HL-60 (cell line): Measurements from ENCODE around the gene SGCA.

Experiments used
- DNase-seq, 2 experiments: peaks; one replicate each; pipeline ENCODE4 v3.0.0-alpha.2; 2010 to 2020; ENCODE audit warnings: low read depth in 1 of 2, low spot score in 1 of 2
- H3K27ac ChIP-seq: fragments of 250-450 bp; sonication (Bioruptor Pico); replicated peaks from 2 replicates; pipeline ENCODE4 v1.5.1; 2020; ENCODE audit warnings: mild to moderate bottlenecking, moderate library complexity
- H3K27me3 ChIP-seq: fragments of 250-450 bp; sonication (Bioruptor Pico); 2 replicates; pipeline ENCODE4 v1.5.1; 2021; ENCODE audit warnings: mild to moderate bottlenecking, moderate library complexity; ENCODE audit not compliant: insufficient read depth, poor library complexity, severe bottlenecking
- H3K4me3 ChIP-seq: replicated peaks from 2 replicates; pipeline ENCODE4 v1.5.1; 2011; ENCODE audit warnings: mild to moderate bottlenecking, control low read depth, low read length; ENCODE audit not compliant: insufficient read depth
- CTCF ChIP-seq: IDR thresholded peaks from one replicate; pipeline ENCODE4 v1.5.1; 2011; ENCODE audit warnings: low read length, control low read depth, inconsistent platforms; ENCODE audit not compliant: insufficient read depth
- GABPA ChIP-seq: IDR thresholded peaks from 2 replicates; pipeline ENCODE4 v1.6.1; 2012; ENCODE audit warnings: low read depth
- POLR2AphosphoS5 ChIP-seq: IDR thresholded peaks from 2 replicates; pipeline ENCODE4 v1.6.1; 2012; ENCODE audit warnings: low read depth
- SPI1 ChIP-seq: IDR thresholded peaks from 2 replicates; pipeline ENCODE4 v1.6.1; 2012; ENCODE audit warnings: low read depth, mild to moderate bottlenecking, borderline replicate concordance
- TF ChIP-seq, protein P1 (sequence below): IDR thresholded peaks from 2 replicates; pipeline ENCODE4 v1.6.1; 2012; ENCODE audit warnings: low read depth; ENCODE audit not compliant: insufficient replicate concordance

SGCA gene

DNA sequence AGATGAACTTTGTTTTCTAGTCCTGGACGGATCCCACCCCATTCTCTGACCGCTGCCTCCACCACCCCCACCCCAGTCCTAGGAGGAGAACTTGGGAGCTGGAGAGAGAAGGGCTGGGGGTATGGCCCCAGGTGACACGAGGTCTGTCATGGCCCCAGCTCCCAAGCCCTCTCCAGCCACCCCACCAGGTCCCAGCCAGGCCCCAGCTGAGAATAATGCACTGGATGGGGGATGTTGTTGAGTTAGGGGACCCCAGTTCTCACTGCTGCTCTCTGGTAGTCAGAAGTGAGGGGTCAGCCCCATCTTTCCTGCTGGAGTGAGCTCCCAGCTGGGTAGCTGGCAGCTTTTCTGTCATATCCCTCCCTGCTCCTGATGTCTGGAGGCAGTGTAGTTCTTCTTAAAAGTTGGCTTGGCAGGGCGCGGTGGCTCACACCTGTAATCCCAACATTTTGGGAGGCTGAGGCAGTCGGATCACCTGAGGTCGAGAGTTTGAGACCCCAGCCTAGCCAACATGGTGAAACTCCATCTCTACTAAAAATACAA lies 40.2 kb downstream of the SGCA start:
- Histone ChIP-seq H3K27ac (no peak overlapping the region), H3K4me3 (no peak overlapping the region), H3K27me3 (peaks cover 45% of the 10 kb centered on the region)
- TF ChIP-seq POLR2AphosphoS5, result no peak
- TF ChIP-seq, protein P1, sequence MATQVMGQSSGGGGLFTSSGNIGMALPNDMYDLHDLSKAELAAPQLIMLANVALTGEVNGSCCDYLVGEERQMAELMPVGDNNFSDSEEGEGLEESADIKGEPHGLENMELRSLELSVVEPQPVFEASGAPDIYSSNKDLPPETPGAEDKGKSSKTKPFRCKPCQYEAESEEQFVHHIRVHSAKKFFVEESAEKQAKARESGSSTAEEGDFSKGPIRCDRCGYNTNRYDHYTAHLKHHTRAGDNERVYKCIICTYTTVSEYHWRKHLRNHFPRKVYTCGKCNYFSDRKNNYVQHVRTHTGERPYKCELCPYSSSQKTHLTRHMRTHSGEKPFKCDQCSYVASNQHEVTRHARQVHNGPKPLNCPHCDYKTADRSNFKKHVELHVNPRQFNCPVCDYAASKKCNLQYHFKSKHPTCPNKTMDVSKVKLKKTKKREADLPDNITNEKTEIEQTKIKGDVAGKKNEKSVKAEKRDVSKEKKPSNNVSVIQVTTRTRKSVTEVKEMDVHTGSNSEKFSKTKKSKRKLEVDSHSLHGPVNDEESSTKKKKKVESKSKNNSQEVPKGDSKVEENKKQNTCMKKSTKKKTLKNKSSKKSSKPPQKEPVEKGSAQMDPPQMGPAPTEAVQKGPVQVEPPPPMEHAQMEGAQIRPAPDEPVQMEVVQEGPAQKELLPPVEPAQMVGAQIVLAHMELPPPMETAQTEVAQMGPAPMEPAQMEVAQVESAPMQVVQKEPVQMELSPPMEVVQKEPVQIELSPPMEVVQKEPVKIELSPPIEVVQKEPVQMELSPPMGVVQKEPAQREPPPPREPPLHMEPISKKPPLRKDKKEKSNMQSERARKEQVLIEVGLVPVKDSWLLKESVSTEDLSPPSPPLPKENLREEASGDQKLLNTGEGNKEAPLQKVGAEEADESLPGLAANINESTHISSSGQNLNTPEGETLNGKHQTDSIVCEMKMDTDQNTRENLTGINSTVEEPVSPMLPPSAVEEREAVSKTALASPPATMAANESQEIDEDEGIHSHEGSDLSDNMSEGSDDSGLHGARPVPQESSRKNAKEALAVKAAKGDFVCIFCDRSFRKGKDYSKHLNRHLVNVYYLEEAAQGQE, result no peak
- TF ChIP-seq SPI1, result no peak
- no peak for TF ChIP-seq GABPA
- no peak for TF ChIP-seq CTCF
- no peak for DNase-seq

DNA sequence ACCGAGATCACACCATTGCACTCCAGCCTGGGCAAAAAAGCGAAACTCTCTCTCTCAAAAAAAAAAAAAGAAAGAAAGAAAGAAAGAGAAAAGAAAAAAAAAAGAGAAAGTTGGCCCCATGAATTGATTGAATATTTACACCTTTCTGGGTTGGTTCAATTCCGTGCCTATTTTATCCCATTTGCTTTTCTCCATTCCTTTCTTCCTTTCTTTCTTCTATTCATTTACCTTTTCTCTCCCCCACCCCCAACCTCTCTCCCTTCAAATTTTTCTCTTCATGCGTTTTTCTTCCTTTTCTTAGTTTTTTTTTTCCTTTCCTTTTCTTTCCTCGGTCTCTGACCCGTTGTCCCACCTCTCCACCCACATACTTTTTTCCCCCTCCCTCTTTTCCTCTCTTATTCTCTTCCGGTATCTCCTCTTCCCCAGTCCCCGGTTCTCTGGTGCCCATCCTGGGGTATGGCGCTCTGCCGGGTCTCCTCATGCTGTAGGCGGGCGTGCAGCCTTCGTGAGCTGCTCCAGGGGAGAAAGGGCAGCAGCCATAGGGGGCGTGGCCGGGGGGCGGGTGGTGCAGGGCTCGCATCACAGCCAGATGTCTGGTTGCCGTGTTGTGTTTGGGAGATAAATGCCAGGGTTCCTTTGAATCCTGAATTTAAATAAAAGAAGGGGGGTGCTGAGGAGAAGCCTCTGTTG lies 40.9 kb downstream of the SGCA start:
- no peak overlapping the region for H3K4me3 ChIP-seq
- H3K27me3 ChIP-seq, result peaks cover 37% of the 10 kb centered on the region
- TF ChIP-seq, protein P1, result no peak
- TF ChIP-seq CTCF, result no peak
- TF ChIP-seq SPI1, result no peak
- no peak for TF ChIP-seq GABPA
- no peak for TF ChIP-seq POLR2AphosphoS5
- no peak for DNase-seq
- H3K27ac ChIP-seq, result no peak overlapping the region

DNA sequence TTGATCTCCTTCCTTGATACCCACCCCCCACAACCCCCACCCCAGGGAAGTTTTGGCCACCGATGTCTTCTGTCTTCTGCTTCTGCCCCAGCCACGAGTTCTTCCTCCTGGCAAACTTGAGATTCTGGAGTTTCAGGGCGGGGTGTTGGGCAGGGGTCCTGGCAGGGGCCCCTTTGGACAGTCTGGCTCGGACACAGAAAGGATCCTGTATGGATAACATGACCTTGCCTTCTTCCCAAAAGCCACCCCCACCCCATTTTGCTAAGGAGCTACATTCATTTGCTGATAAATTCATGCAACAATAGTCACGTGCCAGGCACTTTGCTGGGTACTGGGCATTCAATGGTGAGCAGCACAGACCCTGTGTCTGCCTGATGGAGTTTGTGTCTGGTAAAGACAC lies 41.5 kb downstream of the SGCA start:
- no peak for DNase-seq
- H3K4me3 ChIP-seq, result no peak overlapping the region
- no peak overlapping the region for H3K27ac ChIP-seq
- TF ChIP-seq CTCF, result no peak
- TF ChIP-seq, protein P1, result no peak
- no peak for TF ChIP-seq SPI1
- TF ChIP-seq GABPA, result no peak
- no peak for TF ChIP-seq POLR2AphosphoS5
- peaks cover 33% of the 10 kb centered on the region for H3K27me3 ChIP-seq
